B cell (primary cell): ENCODE measurements around the gene GTF2A1L. TPM values are rescaled to one million over a fixed set of nuclear protein-coding genes. Genes with fewer than 3 reads are reported as not detected.

Experiments
- ATAC-seq: fragments of 200-7000 bp; cut with Tn5 transposase; one replicate; pipeline ENCODE4 v1.10.0; 2021; ENCODE audit warnings: low read depth, mild to moderate bottlenecking, moderate number of reproducible peaks, moderate library complexity
- CTCF ChIA-PET: fragments of 350-600 bp; sonication (Branson Sonifier 250); formaldehyde crosslinking; loops from one replicate; lab custom pipeline; 2021; ENCODE audit warnings: antibody characterized with exemption, inconsistent platforms; lab: Charles Lee
- POLR2A ChIA-PET: fragments of 350-600 bp; sonication (Branson Sonifier 250); formaldehyde crosslinking; loops from one replicate; lab custom pipeline; 2021; ENCODE audit warnings: antibody characterized with exemption; lab: Charles Lee
- DNase-seq: peaks from one replicate; pipeline ENCODE4 v3.0.0; 2013
- H2AFZ ChIP-seq: 2 replicates; pipeline ENCODE4 v1.6.1; 2012; ENCODE audit warnings: mild to moderate bottlenecking, low read depth, low read length; ENCODE audit not compliant: insufficient read depth, poor library complexity, severe bottlenecking
- H3K27ac ChIP-seq, 2 donors: 1 replicate in 1 of 2; 2 replicates in 1 of 2; pipeline ENCODE4 v1.5.1; 2012 to 2013; ENCODE audit warnings: low read length in 2 of 2, mild to moderate bottlenecking in 2 of 2, moderate library complexity in 1 of 2
- H3K27me3 ChIP-seq, 4 experiments: fragments of 200-600 bp in 1 of 4; sonication (generic) in 1 of 4; replicated peaks in 1 of 4; 1 replicate in 2 of 4; 2 replicates in 2 of 4; pipeline versions ENCODE4 v1.6.1 to v1.7.0; 2013 to 2016; ENCODE audit warnings: low read length in 3 of 4, mild to moderate bottlenecking in 2 of 4, mixed read lengths in 1 of 4, moderate library complexity in 1 of 4; ENCODE audit not compliant: insufficient read depth in 4 of 4, control insufficient read depth in 3 of 4; ENCODE audit errors: control extremely low read depth in 1 of 4
- H3K36me3 ChIP-seq, 2 experiments: replicated peaks in 1 of 2; 1 replicate in 1 of 2; 2 replicates in 1 of 2; pipeline versions ENCODE4 v1.6.1 to v1.7.1; 2013; ENCODE audit warnings: low read length in 1 of 2; ENCODE audit not compliant: insufficient read depth in 2 of 2, control insufficient read depth in 1 of 2; ENCODE audit errors: control extremely low read depth in 1 of 2, extremely low read depth in 1 of 2
- H3K4me1 ChIP-seq, 2 donors: fragments of 200-600 bp in 1 of 2; sonication (generic) in 1 of 2; 1 replicate in 1 of 2; 2 replicates in 1 of 2; pipeline versions ENCODE4 v1.5.1 to v1.6.1; 2013 to 2017; ENCODE audit warnings: low read length in 2 of 2; ENCODE audit not compliant: control insufficient read depth in 2 of 2, insufficient read depth in 2 of 2
- H3K4me2 ChIP-seq: replicated peaks from 2 replicates; pipeline ENCODE3; 2012; ENCODE audit warnings: mild to moderate bottlenecking, low read depth, low read length; ENCODE audit not compliant: poor library complexity, severe bottlenecking
- H3K4me3 ChIP-seq, 5 experiments: fragments of 200-600 bp in 1 of 5; sonication (generic) in 1 of 5; 1 replicate in 3 of 5; 2 replicates in 2 of 5; pipeline versions ENCODE4 v1.5.1 to v1.7.0; 2011 to 2016; ENCODE audit warnings: low read length in 4 of 5, mild to moderate bottlenecking in 4 of 5, low read depth in 2 of 5, control low read depth in 1 of 5, moderate library complexity in 1 of 5; ENCODE audit not compliant: insufficient read depth in 1 of 5; ENCODE audit errors: control extremely low read depth in 1 of 5, extremely low read depth in 1 of 5
- H3K79me2 ChIP-seq: fragments of 200-600 bp; sonication (generic); one replicate; pipeline ENCODE4 v1.6.0; 2016; ENCODE audit warnings: low read length; ENCODE audit not compliant: control insufficient read depth, insufficient read depth
- H3K9ac ChIP-seq: fragments of 200-600 bp; sonication (generic); 2 replicates; pipeline ENCODE4 v1.6.1; 2017; ENCODE audit warnings: mild to moderate bottlenecking, low read length, moderate library complexity
- H3K9me3 ChIP-seq, 3 donors: one replicate each; pipeline versions ENCODE4 v1.6.1 to v1.7.1; 2013; ENCODE audit warnings: low read length in 2 of 3; ENCODE audit not compliant: control insufficient read depth in 2 of 3, insufficient read depth in 1 of 3; ENCODE audit errors: control extremely low read depth in 1 of 3
- H4K20me1 ChIP-seq: 2 replicates; pipeline ENCODE4 v1.6.0; 2012; ENCODE audit warnings: mild to moderate bottlenecking, low read length; ENCODE audit not compliant: insufficient read depth, control insufficient read depth, poor library complexity, severe bottlenecking
- H3K27ac Mint-ChIP-seq: one replicate; pipeline ENCODE4 v1.8.0; 2021; ENCODE audit warnings: mixed read lengths
- H3K27me3 Mint-ChIP-seq: one replicate; pipeline ENCODE4 v1.8.0; 2021; ENCODE audit warnings: mixed read lengths
- H3K4me1 Mint-ChIP-seq: one replicate; pipeline ENCODE4 v1.8.0; 2021; ENCODE audit warnings: mixed read lengths
- H3K4me3 Mint-ChIP-seq: one replicate; pipeline ENCODE4 v1.8.0; 2021; ENCODE audit warnings: mixed read lengths
- H3K9me3 Mint-ChIP-seq: one replicate; pipeline ENCODE4 v1.8.0; 2022; ENCODE audit warnings: mixed read lengths; ENCODE audit not compliant: insufficient read depth
- CTCF ChIP-seq: fragments of 200-600 bp; IDR thresholded peaks from one replicate; pipeline ENCODE4 v1.8.0; 2022; ENCODE audit warnings: antibody characterized with exemption, mild to moderate bottlenecking
- EZH2 ChIP-seq: IDR thresholded peaks from 2 replicates; pipeline ENCODE4 v1.6.1; 2012; ENCODE audit warnings: borderline replicate concordance, low read depth, mild to moderate bottlenecking, moderate library complexity, low read length; ENCODE audit not compliant: insufficient read depth, poor library complexity, severe bottlenecking
- whole genome bisulfite sequencing: methylation state at CpG from one replicate; pipeline ENCODE4 v1.1.5; 2013; ENCODE audit warnings: missing lambda C conversion rate; ENCODE audit not compliant: insufficient coverage; 5-methylcytosine and 5-hydroxymethylcytosine counted together
- intact Hi-C: fragments of 100-400 bp; cut with micrococcal nuclease; formaldehyde crosslinking; loops from one replicate; pipeline ENCODE4 v1.10.0; 2022
- polyA plus RNA-seq: library from polyadenylated mRNA; depleted of rRNA; stranded (reverse); fragments of >200 nt; gene quantifications from 2 replicates; pipeline ENCODE4 v1.2.3, GENCODE V29; 2012
- total RNA-seq, 2 donors: library from RNA; stranded (reverse); fragments of 120-200 nt in 1 of 2; gene quantifications; 1 replicate in 1 of 2; 2 replicates in 1 of 2; pipeline versions ENCODE4 v1.2.3 to v1.2.4, GENCODE V29; 2013 to 2022

The GTF2A1L gene
- total and polyA plus RNA-seq, 2 donors (not counting 1 experiment from before 2014, with no cell fraction given): not detected

GRCh38 chr2:48624696-48625095, 7.0 kb downstream of the GTF2A1L start:
- intact Hi-C loops: no loop called here
- CTCF ChIA-PET: no interaction called here
- Histone ChIP-seq H3K4me1 (no peaks in the 10 kb centered on the region), H3K9me3 (peaks cover 0 to 8% (median 1%) of the 10 kb centered on the region in 3 donors), H3K79me2 (no peaks in the 10 kb centered on the region), H2AFZ (no peak overlapping the region), H3K27me3 (no peaks in the 10 kb centered on the region), H4K20me1 (no peaks in the 10 kb centered on the region), H3K9ac (no peak overlapping the region), H3K4me2 (no peak overlapping the region), H3K4me3 (no peak overlapping the region), H3K36me3 (no peaks in the 10 kb centered on the region), H3K27ac (no peak overlapping the region)
- Mint-ChIP-seq H3K9me3 (no peaks in the 10 kb centered on the region), H3K4me3 (no peak overlapping the region), H3K27me3 (peaks cover 7% of the 10 kb centered on the region), H3K4me1 (no peaks in the 10 kb centered on the region), H3K27ac (no peak overlapping the region)
- TF ChIP-seq CTCF (no peak), EZH2 (no peak)
- POLR2A ChIA-PET: no interaction called here
- DNase-seq: no peak
- no peak for ATAC-seq
- WGBS: no CpG with 5 or more reads among the region's 2 CpGs

- no peak overlapping the region for H3K4me3 Mint-ChIP-seq
- no peak overlapping the region for H3K27ac Mint-ChIP-seq
- CTCF ChIA-PET: no interaction called here
- intact Hi-C loops: no loop called here
- TF ChIP-seq CTCF (no peak), EZH2 (no peak)
- no peaks in the 10 kb centered on the region for H3K4me1 Mint-ChIP-seq
- no peaks in the 10 kb centered on the region for H3K79me2 ChIP-seq
- no peak for DNase-seq
- H3K27me3 Mint-ChIP-seq: peaks cover 7% of the 10 kb centered on the region
- H3K27me3 ChIP-seq: no peaks in the 10 kb centered on the region
- no peaks in the 10 kb centered on the region for H3K36me3 ChIP-seq
- H3K9me3 Mint-ChIP-seq: no peaks in the 10 kb centered on the region
- no peak overlapping the region for H3K4me2 ChIP-seq
- no peak for ATAC-seq
- no peak overlapping the region for H3K9ac ChIP-seq
- H2AFZ ChIP-seq: no peak overlapping the region
- peaks cover 0 to 8% (median 1%) of the 10 kb centered on the region in 3 donors for H3K9me3 ChIP-seq
- POLR2A ChIA-PET: no interaction called here
- no peaks in the 10 kb centered on the region for H3K4me1 ChIP-seq
- no peak overlapping the region for H3K4me3 ChIP-seq
- H3K27ac ChIP-seq: no peak overlapping the region
- H4K20me1 ChIP-seq: no peaks in the 10 kb centered on the region
Observed at GRCh38 chr2:48626047-48626446, 8.4 kb downstream of the GTF2A1L start.
